Cardiac fibroblast (primary cell): ENCODE results near the gene ATP7B.

Source experiments
- DNase-seq, 2 donors: peaks; one replicate each; pipeline versions ENCODE4 v3.0.0 to v3.0.0-alpha.2; 2010; ENCODE audit warnings: low read depth in 2 of 2
- H3K4me3 ChIP-seq, 2 donors: replicated peaks in 1 of 2; 1 replicate in 1 of 2; 2 replicates in 1 of 2; pipeline ENCODE4 v1.5.1; 2011; ENCODE audit warnings: low read depth in 2 of 2, low read length in 2 of 2, mild to moderate bottlenecking in 2 of 2, moderate library complexity in 1 of 2
- CTCF ChIP-seq: IDR thresholded peaks from one replicate; pipeline ENCODE4 v1.5.1; 2011; ENCODE audit warnings: low read depth, mild to moderate bottlenecking, low read length, inconsistent platforms

ATP7B gene

GRCh38 chr13:52011632-52012511 is 622 bp upstream of the ATP7B start, which contains the start of gene ALG11:
Gene ALG11, plus strand, starts transcription at chr13:52012398. Its CDS starts 21 bp downstream, at chr13:52012419.
- TF ChIP-seq CTCF = no peak
- H3K4me3 ChIP-seq = peak within 1 kb of the TSS; percentile 96 to 99
- peak; percentile 98 for DNase-seq

GRCh38 chr13:52009946-52010345 is 1.3 kb downstream of the ATP7B start:
- H3K4me3 ChIP-seq = no peak overlapping the region
- no peak for DNase-seq
- no peak for TF ChIP-seq CTCF

GRCh38 chr13:52006523-52007245 is 4.6 kb downstream of the ATP7B start:
- no peak for DNase-seq
- H3K4me3 ChIP-seq = no peak overlapping the region
- TF ChIP-seq CTCF = no peak

DNA sequence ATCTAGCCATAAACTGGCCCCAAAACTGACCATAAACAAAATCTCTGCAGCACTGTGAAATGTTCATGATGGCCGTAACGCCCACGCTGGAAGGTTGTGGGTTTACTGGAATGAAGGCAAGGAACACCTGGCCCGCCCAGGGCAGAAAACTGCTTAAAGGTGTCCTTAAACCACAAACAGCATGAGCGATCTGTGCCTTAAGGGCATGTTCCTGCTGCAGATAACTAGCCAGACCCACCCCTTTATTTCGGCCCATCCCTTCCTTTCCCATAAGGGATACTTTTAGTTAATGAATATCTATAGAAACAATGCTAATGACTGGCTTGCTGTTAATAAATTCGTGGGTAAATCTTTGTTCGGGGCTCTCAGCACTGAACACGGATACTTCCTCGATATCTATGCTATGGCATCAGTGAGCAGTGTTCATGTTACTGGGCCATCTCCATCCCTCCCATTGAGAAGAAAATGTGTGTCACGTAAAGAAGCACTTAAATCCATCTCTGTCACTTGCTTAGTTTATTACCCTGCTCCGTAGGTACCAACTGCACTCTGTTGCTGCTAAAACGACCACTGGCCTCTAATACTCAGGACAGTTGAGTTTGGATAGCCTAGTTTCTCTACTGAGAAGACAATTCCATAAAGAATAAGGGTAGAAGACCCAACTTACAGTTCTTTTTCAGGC is 5.3 kb downstream of the ATP7B start:
- TF ChIP-seq CTCF = no peak
- DNase-seq = no peak
- no peak overlapping the region for H3K4me3 ChIP-seq

- no peak for DNase-seq
- H3K4me3 ChIP-seq = no peak overlapping the region
- no peak for TF ChIP-seq CTCF
Observed at GRCh38 chr13:52004511-52005170, 6.6 kb downstream of the ATP7B start.

DNA sequence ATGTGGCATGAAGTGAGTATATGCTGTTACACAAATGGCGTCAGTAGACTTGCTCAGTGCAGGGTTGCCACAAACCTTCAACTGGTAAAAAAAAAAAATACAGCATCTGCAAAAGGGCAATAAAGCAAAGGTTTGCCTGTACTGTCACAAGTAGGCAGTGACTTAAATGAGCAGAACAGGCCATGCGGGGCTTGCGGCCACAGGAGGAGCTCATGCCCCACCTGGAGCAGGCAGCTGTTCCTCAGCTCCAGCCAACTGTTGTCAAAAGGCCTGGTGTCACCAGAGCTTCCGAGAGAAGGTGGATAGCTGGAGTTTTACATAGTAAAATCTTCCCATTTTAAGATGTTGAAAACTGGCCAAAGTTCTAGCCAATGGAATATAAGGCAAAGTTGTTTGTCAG is 7.7 kb downstream of the ATP7B start:
- DNase-seq = no peak
- no peak overlapping the region for H3K4me3 ChIP-seq
- no peak for TF ChIP-seq CTCF
